ENCODE measurements around the gene ZNF672. TPM values are rescaled to one million over a fixed set of nuclear protein-coding genes. Genes with fewer than 3 reads are reported as not detected.

The ZNF672 gene
- total RNA-seq, 1 donor from 2014 or later, result 24.1 TPM

DNA sequence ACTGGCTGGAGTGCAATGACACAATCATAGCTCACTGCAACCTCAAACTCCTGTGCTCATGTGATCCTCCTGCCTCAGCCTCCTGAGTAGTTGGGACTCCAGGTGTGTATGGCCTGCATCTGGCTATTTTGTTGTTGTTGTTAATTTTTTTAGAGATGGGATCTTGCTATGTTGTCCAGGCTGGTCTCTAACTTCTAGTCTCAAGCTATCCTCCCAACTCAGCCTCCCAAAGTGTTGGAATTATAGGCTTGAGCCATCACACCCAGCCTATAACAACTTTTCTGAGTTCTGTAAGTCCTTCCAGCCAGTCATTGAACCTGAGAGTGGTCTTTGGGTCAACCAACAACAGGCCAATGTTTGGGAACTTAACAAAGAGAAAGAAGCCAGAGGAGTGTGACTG lies 56.8 kb downstream of the ZNF672 start:
- no peaks in the 10 kb centered on the region for H3K4me1 Mint-ChIP-seq (ENCODE audit: unreplicated experiment)
- H3K9me3 Mint-ChIP-seq (ENCODE audit: unreplicated experiment), result peaks cover 5% of the 10 kb centered on the region
- peaks cover 72% of the 10 kb centered on the region for H3K27me3 Mint-ChIP-seq (ENCODE audit: unreplicated experiment)

DNA sequence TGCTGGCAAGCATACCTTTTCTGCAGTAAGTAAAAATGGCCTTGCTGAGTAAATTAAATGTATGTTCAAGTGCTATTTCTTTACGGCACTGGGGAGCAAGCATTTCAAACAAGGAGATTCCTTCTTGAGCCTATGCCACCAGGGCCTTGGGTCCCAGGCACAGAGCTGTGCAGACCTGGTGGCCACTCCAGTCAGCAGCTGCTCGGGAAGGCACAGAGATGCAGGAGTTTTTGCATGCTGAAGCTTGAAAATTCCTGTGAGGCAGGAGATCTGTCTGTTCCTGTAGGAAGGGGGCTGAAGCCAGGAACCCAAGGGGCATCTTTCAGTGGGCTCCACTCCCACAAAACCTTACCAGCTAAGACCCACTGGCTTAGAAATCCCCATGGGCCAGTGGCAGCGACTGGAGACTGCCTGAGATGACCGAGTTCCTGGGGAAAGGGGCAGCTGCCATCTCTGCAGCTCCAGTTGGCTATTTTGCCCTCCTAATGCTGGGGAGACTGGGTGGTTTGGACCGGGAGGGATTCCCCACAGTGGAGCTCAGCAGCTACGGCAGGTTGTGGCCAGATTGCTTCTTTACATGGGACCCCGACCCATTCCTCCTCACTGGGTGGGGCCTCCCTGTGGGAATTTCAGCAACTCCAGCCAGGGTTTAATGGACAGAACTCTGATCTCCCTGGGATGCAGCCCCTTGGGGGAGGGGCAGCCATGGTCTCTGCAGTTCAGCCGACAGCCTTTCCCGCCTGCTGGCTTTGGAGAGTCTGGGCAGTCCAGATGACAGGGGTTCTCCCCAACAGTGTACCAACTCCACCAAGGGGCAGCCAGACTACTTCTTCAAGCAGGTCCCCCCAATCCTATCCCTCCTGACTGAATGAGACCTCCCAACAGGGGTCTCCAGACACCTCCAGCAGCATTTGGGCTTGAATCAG lies 59.7 kb downstream of the ZNF672 start:
- DNase-seq (ENCODE audit: extremely low spot score, unreplicated experiment), result no peak
- no peak overlapping the region for H3K27ac Mint-ChIP-seq (ENCODE audit: unreplicated experiment)
- H3K4me1 Mint-ChIP-seq (ENCODE audit: unreplicated experiment), result no peaks in the 10 kb centered on the region
- no peak overlapping the region for H3K4me3 Mint-ChIP-seq (ENCODE audit: unreplicated experiment)
- H3K36me3 Mint-ChIP-seq (ENCODE audit: unreplicated experiment), result no peaks in the 10 kb centered on the region
- peaks cover 5% of the 10 kb centered on the region for H3K9me3 Mint-ChIP-seq (ENCODE audit: unreplicated experiment)
- TF ChIP-seq, protein P1, sequence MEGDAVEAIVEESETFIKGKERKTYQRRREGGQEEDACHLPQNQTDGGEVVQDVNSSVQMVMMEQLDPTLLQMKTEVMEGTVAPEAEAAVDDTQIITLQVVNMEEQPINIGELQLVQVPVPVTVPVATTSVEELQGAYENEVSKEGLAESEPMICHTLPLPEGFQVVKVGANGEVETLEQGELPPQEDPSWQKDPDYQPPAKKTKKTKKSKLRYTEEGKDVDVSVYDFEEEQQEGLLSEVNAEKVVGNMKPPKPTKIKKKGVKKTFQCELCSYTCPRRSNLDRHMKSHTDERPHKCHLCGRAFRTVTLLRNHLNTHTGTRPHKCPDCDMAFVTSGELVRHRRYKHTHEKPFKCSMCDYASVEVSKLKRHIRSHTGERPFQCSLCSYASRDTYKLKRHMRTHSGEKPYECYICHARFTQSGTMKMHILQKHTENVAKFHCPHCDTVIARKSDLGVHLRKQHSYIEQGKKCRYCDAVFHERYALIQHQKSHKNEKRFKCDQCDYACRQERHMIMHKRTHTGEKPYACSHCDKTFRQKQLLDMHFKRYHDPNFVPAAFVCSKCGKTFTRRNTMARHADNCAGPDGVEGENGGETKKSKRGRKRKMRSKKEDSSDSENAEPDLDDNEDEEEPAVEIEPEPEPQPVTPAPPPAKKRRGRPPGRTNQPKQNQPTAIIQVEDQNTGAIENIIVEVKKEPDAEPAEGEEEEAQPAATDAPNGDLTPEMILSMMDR (IDR thresholded peaks at IDR 0.05), result no peak
- peaks cover 70% of the 10 kb centered on the region for H3K27me3 Mint-ChIP-seq (ENCODE audit: unreplicated experiment)

More for the DNA sequence above, 56.8 kb downstream of the ZNF672 start:
- Mint-ChIP-seq H3K27ac (ENCODE audit: unreplicated experiment) (no peak overlapping the region), H3K36me3 (ENCODE audit: unreplicated experiment) (no peaks in the 10 kb centered on the region), H3K4me3 (ENCODE audit: unreplicated experiment) (no peak overlapping the region)
- TF ChIP-seq, protein P1 (IDR thresholded peaks at IDR 0.05), result no peak
- DNase-seq (ENCODE audit: extremely low spot score, unreplicated experiment), result no peak

Small RNAs within 50 kb of the gene (microRNA-seq; reads per million reads assigned to microRNA genes)
- gene MIR3124 (ENCODE audit: unreplicated experiment), result not detected

Other genes starting within 250 kb of the ZNF672 start
- not detected in 2 replicates for gene OR2T10, start 240.5 kb upstream of the ZNF672 start, total RNA-seq
- gene OR2T11, start 203.1 kb upstream of the ZNF672 start, total RNA-seq, result not detected in 2 replicates
- gene OR2T35, start 192.9 kb upstream of the ZNF672 start, total RNA-seq, result not detected in 2 replicates
- not detected in 2 replicates for gene OR2T27, start 182.7 kb upstream of the ZNF672 start, total RNA-seq
- gene OR14I1, start 135.5 kb upstream of the ZNF672 start, total RNA-seq, result not detected in 2 replicates
- not detected in 2 replicates for gene LYPD8, start 82.5 kb upstream of the ZNF672 start, total RNA-seq
- 32.4 and 33.2 TPM in 2 replicates for gene SH3BP5L, start 12.3 kb upstream of the ZNF672 start, total RNA-seq
- 32.1 and 39.9 TPM in 2 replicates for gene ZNF692, start 20.9 kb downstream of the ZNF672 start, total RNA-seq
- 8.3 and 9.4 TPM in 2 replicates for gene PGBD2, start 68.0 kb downstream of the ZNF672 start, total RNA-seq

Data from osteocyte (in vitro differentiated cells).